Measurements from ENCODE around the gene WIPF2. TPM values are rescaled to one million over a fixed set of nuclear protein-coding genes. Genes with fewer than 3 reads are reported as not detected.
A peak's percentile ranks its signal among the peaks of the same experiment; 100 is the strongest.

The WIPF2 gene
- total RNA-seq, 4 donors from 2014 or later: 7.8 to 21.5 (median 12.1) TPM

- Histone ChIP-seq H3K9me3 (no peaks in the 10 kb centered on the region), H3K27me3 (no peaks in the 10 kb centered on the region), H3K36me3 (peaks cover 19 to 39% (median 31%) of the 10 kb centered on the region in 4 donors), H3K27ac (replicated peaks in 1 of 4) (peak overlapping the region; percentile 29 to 58 (median 48)), H3K4me3 (no peak overlapping the region), H3K4me1 (peaks cover 19 to 34% (median 30%) of the 10 kb centered on the region in 4 donors)
- 47% methylated on average over 2 of the region's 2 CpGs for WGBS
- DNase-seq (ENCODE audit: extremely low spot score): no peak
- TF ChIP-seq EP300 (IDR thresholded peaks at IDR 0.05): no peak
- no peak for TF ChIP-seq CTCF (IDR thresholded peaks at IDR 0.05)
- no peak for TF ChIP-seq POLR2A (IDR thresholded peaks at IDR 0.05; ENCODE audit: low read depth)
- no peak for TF ChIP-seq POLR2AphosphoS5 (IDR thresholded peaks at IDR 0.05)
- intact Hi-C loops (cut with DNase I): no loop called here
Measured at GRCh38 chr17:40283662-40284061, 64.6 kb downstream of the WIPF2 start.

- Histone ChIP-seq H3K27me3 (no peaks in the 10 kb centered on the region), H3K4me1 (peaks cover 21 to 37% (median 31%) of the 10 kb centered on the region in 4 donors), H3K27ac (replicated peaks in 1 of 4) (peak overlapping the region; percentile 29 to 58 (median 48)), H3K4me3 (no peak overlapping the region), H3K9me3 (no peaks in the 10 kb centered on the region), H3K36me3 (peaks cover 13 to 34% (median 26%) of the 10 kb centered on the region in 4 donors)
- TF ChIP-seq POLR2AphosphoS5 (IDR thresholded peaks at IDR 0.05): no peak
- TF ChIP-seq CTCF (IDR thresholded peaks at IDR 0.05): peak in 1 of 3 experiments; percentile 41
- no peak for TF ChIP-seq EP300 (IDR thresholded peaks at IDR 0.05)
- TF ChIP-seq POLR2A (IDR thresholded peaks at IDR 0.05; ENCODE audit: low read depth): no peak
- intact Hi-C loops (cut with DNase I): no loop called here
- DNase-seq (ENCODE audit: extremely low spot score): no peak
- 53% methylated on average over 2 of the region's 2 CpGs for WGBS
Measured at GRCh38 chr17:40284085-40284713, 65.1 kb downstream of the WIPF2 start.

- Histone ChIP-seq H3K9me3 (no peaks in the 10 kb centered on the region), H3K36me3 (peaks cover 0 to 11% (median 4%) of the 10 kb centered on the region in 4 donors), H3K4me1 (peaks cover 28 to 48% (median 43%) of the 10 kb centered on the region in 4 donors), H3K27me3 (no peaks in the 10 kb centered on the region), H3K27ac (replicated peaks in 1 of 4) (no peak overlapping the region), H3K4me3 (no peak overlapping the region)
- DNase-seq (ENCODE audit: extremely low spot score): no peak
- 93% methylated on average over 2 of the region's 2 CpGs for WGBS
- TF ChIP-seq CTCF (IDR thresholded peaks at IDR 0.05): no peak
- TF ChIP-seq POLR2A (IDR thresholded peaks at IDR 0.05; ENCODE audit: low read depth): no peak
- no peak for TF ChIP-seq POLR2AphosphoS5 (IDR thresholded peaks at IDR 0.05)
- no peak for TF ChIP-seq EP300 (IDR thresholded peaks at IDR 0.05)
- intact Hi-C loops (cut with DNase I): no loop called here
Measured at GRCh38 chr17:40286473-40286872, 67.4 kb downstream of the WIPF2 start.

GRCh38 chr17:40287159-40287493 is 68.0 kb downstream of the WIPF2 start:
- 47% methylated on average over 4 of the region's 4 CpGs for WGBS
- Histone ChIP-seq H3K4me3 (peak overlapping the region; percentile 40 to 55 (median 53)), H3K27me3 (no peaks in the 10 kb centered on the region), H3K9me3 (no peaks in the 10 kb centered on the region), H3K36me3 (peaks cover 0 to 6% (median 0%) of the 10 kb centered on the region in 4 donors), H3K4me1 (peaks cover 28 to 48% (median 43%) of the 10 kb centered on the region in 4 donors), H3K27ac (replicated peaks in 1 of 4) (peak overlapping the region in 1 of 4 donors; percentile 57)
- no peak for DNase-seq (ENCODE audit: extremely low spot score)
- intact Hi-C loops (cut with DNase I): no loop called here
- no peak for TF ChIP-seq CTCF (IDR thresholded peaks at IDR 0.05)
- no peak for TF ChIP-seq POLR2AphosphoS5 (IDR thresholded peaks at IDR 0.05)
- no peak for TF ChIP-seq POLR2A (IDR thresholded peaks at IDR 0.05; ENCODE audit: low read depth)
- TF ChIP-seq EP300 (IDR thresholded peaks at IDR 0.05): no peak
